ENCODE results near the gene NHERF2.

The NHERF2 gene

DNA sequence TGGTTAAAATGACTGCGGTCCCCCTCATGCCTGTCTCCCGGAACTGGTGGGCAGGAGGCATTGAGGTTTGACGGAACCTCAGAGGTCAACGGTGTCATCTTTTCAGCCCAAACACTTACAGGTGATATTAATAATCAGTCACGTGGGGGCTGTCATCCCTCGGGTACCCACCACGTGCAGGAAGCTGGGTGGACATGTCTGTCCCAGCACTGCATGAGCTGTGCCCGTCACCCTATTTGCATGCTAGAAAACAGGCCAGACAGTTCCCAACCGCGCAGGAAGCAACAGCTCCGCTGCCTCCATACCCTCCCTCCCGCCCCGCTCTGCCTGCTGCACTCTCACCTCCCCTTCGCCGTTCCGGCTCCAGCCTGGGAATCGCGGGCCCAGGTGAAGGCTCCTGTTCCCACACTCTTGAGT lies 35.6 kb upstream of the NHERF2 start:
- no peak for FAIRE-seq

DNA sequence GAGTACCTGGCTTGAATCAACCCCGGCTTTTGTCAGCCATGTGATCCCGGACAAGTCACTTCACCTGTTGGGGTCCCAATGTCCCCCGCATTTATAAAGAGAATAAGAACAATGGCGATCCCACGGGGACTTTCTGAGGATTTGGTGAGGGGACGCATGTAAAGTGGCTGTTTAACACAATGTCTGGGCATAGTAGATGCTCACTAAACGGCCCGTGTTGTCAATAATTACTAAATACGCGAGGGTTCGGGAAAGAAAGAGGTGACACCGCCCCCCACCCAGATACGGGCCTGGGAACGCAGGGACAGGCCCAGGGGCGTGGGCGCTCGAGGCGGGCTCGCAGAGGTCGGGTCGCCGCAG lies 35.1 kb upstream of the NHERF2 start:
- no peak for FAIRE-seq

DNA sequence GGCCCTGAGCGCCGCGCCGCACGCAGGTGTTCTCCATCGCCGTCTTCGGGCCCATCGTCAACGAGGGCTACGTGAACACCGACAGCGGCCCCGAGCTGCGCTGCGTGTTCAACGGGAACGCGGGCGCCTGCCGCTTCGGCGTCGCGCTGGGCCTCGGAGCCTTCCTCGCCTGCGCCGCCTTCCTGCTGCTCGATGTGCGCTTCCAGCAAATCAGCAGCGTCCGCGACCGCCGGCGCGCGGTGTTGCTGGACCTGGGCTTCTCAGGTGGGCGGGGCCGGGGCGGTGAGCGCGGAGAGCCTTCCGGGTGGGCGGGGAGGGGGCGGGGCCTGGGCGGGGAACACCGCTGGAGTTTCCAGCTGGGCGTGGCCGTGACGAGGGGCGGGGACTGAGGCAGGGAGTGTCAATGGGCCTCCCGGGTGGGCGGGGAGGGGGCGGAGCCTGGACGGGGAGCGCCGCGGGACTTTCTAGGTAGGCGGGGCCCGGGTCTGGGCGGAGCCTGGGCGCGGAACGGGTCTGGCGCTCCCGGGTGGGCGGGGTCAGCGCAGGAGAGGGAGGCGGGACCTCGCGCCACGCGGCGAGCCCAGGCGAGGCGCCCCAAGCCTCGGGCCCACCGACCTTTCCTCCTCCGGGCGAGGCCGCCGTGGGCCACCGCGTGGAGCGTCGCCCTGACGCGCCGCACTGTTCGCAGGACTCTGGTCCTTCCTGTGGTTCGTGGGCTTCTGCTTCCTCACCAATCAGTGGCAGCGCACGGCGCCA lies 34.6 kb upstream of the NHERF2 start:
- FAIRE-seq = no peak

DNA sequence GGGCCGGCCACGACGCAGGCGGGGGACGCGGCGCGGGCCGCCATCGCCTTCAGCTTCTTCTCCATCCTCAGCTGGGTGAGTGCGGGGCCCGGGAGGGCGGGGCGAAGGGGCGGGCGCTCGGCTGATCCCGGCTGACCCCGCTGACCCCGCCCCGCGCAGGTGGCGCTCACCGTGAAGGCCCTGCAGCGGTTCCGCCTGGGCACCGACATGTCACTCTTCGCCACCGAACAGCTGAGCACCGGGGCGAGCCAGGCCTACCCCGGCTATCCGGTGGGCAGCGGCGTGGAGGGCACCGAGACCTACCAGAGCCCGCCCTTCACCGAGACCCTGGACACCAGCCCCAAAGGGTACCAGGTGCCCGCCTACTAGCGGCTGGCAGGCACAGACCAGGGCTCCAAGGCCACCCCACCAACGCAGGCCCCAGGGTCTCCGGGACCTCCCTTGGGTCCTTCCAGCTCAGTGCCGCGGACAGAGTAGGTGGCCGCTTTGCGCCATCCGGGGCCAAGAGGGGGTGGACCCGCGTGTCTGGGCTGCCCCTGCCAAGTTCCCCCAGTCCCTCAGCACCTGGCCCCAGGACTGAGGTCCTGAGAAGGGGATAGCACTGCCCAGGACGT lies 33.9 kb upstream of the NHERF2 start:
- no peak for FAIRE-seq

DNA sequence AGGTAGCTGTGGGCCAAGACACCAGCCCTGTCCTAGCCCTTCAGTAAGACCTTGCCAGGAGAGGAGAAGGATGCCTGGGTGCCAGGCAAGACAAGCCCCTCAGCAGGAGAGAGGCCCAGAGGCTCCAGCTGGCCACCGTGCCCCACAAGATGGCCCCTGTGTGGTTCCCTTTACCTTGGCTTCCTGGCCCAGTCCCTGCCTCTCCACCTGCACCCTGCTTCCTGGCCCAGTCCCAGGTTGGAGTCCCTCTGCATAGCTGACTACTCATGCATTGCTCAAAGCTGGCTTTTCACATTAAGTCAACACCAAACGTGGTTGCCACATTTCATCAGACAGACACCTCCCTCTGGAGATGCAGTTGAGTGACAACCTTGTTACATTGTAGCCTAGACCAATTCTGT lies 33.0 kb upstream of the NHERF2 start:
- no peak for FAIRE-seq

DNA sequence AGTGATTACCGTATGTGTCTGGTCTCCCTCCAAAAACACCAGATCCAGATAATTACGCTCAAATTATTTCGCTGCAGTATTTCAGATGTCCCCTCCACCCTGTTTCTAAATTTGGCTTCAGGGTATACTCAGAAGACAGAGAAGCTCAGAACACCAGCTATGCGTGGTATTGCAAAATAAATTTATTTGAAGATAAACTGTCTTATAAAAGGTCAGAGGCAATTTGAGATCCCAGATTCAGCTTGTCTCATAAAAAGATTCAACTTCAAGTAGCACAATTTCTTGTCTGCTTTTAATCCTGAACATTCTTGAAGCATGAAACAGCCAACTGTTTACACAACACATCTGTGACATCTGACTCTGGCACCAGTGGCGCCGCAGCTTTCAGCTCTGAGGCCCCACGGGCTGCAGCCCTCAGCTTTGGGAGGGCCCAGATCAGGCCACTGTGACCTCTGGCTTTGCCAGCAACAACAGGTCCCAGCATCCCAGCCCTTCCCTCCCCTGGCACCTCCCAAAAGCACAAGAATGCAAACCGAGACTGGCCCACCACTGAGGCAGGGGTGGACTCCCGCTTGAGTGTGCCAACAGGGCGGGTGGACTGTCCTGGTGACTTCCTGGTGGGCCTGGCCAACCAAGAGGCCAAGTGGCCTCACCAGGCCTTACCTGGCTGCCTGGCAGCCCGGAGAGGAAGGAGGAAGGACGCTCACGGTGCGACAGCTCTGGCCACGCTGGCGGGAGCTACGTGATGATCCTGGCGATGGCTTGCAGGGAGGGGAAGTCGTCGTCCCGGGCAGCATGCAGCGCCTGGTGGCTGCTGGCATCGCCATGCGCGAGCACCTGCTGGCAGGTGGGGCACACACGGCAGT lies 29.0 kb upstream of the NHERF2 start:
- FAIRE-seq = no peak

DNA sequence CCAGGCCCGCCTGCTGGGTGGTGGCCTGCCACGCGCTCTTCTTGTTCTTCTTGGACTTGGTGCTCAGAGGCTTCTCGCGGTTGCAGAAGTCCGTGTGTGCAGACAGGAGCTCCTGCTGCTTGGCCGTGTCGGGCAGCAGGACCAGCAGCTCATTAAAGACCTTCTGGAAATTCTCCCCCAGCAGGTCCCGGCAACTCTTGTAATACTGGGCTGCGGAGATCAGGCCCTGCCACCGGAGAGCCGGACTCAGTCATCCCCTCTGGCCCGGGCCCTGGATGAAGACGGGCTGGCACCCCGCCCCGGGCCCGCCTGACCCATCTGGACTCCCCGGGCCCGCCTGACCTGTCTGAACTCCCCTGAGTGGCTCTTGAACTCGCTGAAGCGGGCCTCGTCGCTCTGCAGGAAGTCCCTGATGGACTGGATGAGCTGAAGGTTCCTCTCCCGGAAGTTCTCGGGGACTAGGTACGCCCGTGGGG lies 28.3 kb upstream of the NHERF2 start:
- FAIRE-seq = no peak

DNA sequence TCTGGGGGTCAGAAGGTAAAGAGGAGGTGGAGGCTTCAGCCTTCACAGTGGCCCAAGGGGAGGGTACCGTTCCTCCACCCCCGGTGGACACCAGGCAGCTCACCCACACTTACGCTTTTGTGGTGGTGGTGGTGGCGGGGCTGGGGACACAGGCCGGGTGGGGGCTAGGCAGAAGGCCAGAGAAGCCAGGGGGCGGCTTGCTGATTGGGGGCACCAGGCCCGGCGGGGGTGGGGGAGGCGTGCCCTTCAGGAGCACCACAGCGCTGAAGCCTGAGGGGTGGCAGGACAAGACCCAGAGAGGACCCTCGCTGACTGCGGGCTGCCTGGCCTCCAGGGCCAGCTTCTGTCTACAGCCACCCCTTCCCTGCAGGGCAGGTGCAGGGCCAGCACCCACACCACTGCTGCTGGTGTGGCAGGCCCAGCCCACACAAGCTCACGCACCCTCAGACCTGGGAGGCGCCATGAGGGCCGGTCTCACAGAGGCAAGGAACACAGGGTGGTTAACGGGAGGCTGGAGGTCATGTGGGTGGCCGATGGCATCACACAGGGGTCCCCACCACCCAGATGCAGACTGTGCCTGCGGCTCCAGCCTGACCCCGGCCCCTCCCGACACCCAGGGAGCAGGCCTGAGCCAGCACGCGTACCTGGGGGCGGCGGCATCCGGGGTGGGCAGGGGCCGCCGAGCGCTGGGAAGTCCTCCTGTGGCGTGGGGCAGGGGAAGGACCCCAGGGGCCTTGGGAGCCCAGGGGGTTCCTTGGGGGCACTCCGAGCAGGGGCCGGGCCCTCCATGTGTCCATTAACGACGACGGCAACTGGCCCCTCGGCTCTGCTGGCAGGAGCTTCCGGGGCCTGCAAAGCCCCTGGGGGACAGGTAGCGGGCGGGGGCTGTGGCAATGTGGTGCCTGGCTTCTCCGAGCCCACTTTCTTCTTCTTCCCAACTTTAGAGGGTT lies 27.6 kb upstream of the NHERF2 start:
- FAIRE-seq = no peak

DNA sequence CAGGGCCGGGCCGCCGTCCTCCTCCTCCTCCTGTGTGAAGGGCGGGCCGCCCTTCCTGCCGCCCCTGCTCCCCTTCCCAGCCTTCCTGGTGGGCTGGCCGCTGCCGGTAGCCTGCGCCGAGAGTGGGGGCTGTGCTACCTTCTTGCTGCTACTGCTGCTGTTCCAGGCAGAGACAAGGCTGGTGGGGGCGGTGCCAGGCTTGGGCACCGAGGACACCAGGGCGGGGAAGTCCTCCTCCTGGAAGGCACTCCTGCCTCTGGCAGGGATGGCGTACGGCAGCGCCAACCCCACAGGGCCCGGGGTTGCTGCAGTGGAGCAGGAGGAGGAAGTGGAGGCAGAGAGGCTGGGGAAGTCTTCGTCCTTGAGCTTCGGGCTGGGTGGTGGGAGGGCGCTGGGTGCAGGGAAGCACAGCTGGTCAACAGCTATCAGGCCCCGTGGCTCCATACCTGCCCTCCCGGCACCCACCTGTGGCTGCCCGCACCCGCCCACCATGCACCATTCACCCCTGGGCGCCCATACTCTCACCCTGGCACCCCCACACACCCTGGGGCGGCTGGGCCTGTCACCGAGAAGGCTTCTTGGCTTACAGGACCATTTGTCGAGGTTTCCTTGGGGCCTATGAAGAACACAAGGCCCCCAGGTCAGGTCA lies 26.7 kb upstream of the NHERF2 start:
- no peak for FAIRE-seq

DNA sequence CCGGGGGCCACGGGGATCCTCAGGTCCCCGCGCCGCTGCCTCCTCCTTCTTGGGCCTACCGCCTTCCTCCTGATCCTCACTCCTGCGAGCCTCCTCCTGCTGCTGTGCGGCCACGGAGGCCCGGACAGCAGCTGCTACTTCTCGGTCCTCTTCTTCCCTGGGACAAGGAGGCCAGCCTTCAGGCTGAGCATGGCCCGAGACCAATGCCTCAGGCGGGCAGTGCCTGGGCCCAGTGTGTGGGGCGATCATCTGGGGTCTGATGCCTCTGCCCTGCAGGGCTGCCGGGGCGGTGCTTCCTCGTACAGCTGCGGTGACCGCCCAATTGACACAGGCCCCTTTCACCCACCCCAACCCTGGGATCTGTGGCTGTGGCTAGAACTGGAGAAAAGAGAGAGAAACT lies 25.7 kb upstream of the NHERF2 start:
- FAIRE-seq = no peak

DNA sequence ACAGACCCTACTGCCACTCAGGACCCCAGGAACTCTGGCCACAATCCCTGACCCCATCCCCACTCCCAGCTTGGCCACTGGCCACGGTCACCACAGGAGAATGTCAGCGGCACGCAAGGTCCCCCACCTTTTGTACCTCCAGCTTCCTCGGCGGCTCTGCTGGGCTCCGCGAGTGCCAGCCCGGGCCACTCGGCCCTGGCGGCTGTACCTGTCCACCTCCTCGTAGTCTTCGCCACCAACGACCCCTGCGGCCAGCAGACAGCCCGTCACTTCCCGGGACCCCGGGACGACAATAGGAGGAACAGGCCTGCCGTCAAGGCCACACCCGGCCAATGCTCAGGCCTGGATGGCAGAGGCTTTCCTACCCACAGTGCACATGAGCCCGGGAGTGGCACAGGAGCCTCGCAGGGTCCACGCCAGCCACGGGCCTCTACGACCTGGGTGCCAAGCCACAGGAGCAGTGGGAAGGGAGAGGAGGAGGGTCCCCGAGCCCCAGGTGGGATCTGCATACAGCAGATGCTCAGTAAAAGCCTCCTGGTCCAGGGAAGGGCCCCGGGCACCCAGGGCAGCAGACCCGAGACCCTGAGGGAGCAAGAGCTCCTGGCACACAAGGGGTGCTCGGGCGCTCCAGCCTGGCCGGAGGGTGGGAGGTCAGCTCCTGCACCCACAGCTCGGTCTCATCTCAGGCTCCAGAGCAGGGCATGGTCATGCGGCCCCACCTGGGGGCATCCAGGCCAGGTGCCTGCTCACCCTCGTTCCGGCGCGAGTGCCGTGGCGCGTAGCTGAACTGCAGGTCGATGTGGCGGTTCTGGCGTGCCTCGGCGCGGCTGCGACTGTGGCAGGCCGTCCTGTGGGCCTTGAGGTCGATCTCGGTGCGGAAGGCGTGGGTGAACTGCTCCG lies 25.0 kb upstream of the NHERF2 start:
- no peak for FAIRE-seq

DNA sequence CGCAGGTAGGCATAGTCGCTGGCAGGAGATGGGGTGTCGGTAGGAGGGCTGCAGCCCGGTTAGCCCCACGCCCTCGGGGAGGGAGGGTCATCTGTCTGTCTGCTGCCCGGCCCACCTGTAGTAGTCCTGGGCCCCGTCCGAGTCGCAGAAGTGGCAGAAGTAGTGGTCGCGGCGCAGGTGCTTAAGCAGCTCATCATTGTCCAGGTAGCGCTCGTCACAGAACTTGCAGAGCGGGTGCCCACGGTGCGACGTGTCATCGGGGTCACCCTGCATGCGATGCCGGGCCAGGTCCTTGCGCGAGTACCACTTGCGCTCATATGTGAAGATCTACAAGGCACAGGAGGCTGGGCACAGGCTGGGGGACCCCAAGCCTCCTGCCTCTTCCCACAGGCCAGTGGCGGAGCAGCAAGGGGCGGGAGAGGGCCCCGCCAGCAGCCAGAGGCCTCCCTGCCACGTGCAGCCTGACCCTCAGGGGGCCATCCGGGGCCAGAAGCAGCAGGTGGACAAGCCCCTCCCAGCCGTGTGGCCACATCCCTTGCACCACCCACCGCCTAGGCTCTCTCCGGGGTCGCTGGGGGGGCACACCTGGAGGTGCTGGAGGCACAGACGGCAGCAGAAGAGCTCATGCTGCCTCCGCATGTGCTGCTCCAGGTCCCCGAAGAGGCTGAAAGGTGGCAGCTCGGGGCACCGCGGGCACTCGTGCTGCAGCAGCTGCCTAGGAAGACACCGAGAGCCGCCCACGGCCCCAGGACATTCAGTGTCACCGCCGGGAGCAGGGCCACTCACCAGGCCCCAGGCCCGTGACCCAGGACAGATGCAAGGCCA lies 24.1 kb upstream of the NHERF2 start:
- no peak for FAIRE-seq

DNA sequence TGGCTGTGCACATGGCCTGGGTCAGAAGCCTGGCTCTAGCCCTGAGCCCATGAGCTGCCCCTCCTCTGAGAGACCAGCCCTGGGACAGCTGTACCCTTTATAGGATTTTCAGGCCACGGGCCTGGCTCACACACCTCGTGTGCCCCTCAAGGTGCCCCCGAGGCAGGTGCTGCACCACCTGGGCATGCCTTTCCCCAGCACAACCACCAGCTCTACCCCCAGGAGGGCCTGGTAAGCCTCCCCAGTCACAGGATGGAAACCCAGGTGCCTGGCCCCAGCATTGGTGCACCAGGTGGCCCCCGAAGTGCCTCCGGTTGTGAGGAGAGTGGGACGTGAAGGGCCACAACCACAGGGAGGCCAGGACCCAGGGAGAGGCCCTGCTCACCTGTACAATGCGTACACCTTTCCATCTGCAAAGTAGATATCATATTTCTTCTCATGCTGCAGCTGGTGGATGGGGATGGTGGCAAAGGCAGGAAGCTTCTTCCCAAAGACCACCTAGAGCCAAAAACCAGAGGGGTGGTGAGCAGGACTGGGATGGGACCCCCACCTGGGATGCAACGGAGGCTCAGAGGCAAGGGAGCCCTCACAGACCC lies 23.4 kb upstream of the NHERF2 start:
- FAIRE-seq = no peak

DNA sequence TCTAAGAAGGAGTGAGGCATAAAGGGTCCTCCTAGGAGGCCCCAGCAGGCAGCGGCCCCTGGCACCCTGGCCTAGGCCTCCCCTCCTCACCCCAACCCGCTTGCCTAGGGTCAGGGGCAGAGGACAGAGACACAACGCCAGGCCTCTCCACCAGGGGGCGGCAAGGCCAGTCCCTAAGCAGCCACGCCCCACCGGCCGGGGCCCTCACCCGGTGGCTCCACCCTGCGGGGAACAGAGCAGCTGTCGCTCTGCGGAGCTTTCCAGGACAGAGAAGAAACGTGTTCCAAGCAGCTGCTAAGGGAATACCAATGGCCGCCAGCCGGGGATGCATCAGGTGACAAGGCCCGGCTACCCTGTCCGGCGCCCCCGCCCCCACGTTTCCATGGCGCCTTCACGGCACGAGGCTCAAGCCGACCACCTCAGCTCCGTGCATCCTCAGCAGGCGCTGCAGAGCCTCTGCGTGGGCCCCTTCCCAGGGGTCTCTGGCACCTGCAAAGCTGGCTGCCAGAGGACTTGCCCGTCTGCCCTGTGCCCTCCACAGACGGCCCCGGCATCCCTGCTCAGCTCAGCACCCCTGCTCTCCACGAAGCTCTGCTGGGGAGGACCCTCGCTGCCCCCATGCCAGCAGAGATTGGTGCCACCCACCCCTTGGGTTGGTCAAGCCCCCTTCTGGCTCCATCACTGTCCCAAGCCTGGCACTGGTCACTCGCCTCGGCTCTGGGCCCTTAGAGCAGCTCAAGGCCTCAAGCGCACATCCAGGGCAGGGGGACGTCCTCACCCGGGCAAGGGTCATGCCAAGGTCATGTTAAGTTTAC lies 22.7 kb upstream of the NHERF2 start:
- no peak for FAIRE-seq

DNA sequence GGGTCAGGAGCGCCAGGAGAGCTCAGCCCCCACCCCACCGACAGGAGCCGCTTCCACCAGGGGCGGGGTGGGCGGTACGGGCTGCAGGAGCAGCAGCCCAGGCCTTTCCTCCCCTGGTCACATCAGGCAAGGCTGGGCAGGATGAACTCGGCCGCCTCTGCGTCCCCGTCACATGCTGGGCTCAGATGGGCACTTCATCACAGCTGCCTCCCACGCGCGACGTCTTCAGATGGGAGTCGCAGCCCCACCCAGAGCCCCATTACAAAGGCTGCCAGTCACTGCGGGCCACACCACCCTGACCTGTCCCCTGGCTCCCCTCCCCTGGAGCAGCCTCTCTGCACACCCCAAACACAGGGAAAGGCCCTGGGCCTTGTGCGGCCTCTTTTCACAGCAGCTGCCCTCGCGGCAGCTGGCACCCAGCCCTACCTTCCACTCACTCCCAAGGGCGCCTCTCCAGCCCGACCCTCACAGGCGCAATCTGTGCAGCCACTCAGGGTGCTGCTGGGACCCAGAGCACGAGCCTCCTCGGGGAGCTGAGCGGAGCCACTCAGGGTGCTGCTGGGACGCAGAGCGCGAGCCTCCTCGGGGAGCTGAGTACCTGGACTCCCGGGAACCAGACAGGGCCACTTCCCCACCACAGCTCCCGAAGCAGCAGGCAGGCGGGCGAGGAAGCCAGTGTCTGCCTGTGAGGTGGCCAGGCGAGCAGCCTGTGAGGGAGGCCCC lies 21.7 kb upstream of the NHERF2 start:
- FAIRE-seq = no peak

DNA sequence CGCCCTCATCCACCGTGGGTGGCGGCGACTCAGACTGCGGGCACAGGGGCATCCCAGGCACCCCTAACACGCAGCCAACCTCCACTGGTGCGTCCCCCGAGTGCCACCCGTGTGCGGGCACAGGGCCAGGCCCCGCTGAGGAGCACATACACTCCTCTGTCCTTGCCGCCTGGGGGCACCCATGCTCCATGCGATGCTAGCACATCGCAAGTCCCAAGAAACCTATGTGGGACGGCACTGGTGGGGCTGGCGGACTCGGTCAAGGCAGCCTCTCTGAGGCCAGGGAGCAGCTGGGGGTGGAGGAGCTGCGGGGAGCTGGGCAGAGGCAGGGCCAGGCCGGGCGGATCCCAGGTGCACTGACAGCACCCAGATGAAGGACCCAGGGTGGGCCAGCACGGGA lies 21.1 kb upstream of the NHERF2 start:
- no peak for FAIRE-seq

DNA sequence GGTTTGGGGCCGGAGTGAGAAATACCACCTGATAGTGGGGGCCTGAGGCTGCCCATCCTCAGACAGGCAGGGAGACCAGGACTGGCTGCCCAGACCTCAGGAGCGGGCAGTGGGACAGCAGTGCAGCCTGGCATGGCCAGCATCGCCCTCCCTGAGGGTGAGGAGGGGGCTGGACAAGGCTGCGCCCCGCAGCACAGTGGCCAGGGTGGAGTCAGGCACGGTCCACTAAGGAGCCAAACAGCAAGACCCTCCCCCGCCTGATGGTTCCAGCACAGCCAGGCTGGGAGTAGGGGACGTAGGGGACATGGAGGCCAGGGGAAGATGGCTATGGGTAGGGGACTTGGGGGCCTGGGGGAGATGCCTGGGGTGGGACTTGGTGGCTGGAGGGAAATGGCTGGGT lies 20.4 kb upstream of the NHERF2 start:
- no peak for FAIRE-seq
